Retina (tissue), 1 donor: ENCODE measurements around the gene TMEM200C.
A peak's percentile ranks its signal among the peaks of the same experiment; 100 is the strongest.

Experiments used
- DNase-seq: peaks from one replicate; pipeline ENCODE4 v3.0.0-alpha.2; 2016

Gene TMEM200C

DNA sequence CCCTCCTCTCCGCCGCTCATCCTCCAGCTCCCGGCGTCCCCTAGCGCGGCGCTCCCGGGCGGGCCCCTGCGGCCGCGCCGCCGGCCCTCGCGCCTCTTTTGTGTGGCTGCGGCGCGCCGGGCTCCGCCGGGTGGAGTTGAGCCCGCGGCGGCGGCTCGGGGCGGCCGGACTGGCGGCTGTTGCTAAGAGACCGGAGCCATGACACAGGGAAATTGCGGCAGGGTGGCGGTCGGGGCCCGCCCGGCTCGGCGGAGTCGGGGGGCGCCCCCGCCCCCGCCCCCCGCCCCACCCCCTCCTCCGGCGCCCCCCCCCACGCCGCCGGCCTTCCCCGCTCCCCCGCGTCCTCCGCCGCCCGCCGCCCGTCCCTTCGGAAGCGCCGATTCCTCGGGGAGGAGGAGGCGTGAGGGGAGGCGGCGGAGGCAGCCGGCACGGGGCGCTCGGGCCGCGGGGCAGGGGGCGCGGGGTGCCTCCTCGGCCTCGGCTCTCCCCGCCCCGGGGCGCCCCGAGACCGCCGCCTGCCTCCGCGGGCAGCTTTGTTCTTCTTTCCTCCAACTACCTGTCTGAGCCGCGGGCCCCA lies at the start of gene TMEM200C:
Gene TMEM200C, minus strand, starts transcription at position 224 of the 577 bp plus-strand sequence. CDS start 3,459 bp downstream, outside the sequence.
- DNase-seq: no peak

- no peak for DNase-seq
Observed at GRCh38 chr18:5944448-5944847, 49.1 kb upstream of the TMEM200C start.

- DNase-seq: no peak
Observed at GRCh38 chr18:5943514-5943913, 48.2 kb upstream of the TMEM200C start.

- DNase-seq: no peak
Observed at GRCh38 chr18:5942591-5942990, 47.3 kb upstream of the TMEM200C start.

DNA sequence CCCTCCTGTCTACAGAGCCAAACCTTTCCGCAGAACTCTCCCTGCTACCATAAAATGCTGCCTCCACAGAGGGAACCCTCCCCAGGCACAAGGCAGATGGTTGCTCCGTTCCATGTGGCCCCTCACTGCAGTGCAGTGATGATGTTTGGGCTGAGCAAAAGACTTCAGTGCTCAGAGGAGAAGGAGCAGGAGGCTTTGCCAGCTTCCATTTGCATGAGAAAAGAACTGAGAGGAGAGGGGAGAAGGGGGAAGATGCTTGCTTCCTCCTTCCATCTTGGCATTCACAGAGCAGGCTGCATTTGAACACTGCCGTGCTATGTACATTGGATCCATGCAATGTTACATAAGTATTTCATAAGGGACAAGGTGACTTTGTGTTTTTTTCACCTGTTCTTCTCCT lies 46.6 kb upstream of the TMEM200C start:
- DNase-seq: no peak

DNA sequence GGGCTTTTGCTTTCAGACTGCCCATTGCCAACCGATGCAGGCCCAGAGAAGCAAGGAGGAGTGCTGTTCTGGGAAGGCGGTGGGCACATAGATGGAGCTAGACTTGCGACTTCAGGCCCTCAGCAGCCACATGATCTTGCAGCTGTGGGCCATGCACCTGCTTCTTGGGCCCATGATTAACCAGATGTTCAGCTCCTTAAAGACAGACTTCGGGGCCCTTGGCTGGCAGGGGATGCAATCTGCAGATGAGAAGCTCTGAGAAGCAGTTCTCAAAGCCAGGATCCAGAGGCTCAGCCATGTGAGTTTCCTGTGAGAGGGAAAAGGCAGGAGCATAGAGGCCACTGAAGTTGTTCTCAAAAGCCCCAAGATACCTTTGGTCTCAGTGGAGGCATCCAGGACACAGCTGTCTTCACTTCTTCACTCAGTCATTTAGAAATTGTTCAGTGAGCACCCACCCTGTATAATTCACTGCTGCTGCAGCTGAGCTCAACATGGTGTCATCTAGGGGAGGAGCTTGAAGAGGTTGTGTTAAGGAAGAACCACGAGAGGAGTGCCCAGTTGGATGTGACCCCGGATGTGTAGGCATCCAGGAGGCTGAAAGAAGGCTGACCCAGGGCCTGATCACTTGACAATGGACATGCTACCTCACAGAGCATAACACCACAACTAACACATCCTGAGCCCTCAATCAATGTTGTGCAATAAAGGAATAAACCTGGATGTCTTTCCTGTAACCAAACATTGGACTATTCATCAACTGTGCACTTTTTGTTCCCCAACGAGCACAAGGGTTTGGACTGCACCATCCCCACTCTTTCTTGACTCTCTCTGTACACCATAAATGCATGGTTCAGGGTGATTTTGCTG lies 44.7 kb upstream of the TMEM200C start:
- DNase-seq: no peak

DNA sequence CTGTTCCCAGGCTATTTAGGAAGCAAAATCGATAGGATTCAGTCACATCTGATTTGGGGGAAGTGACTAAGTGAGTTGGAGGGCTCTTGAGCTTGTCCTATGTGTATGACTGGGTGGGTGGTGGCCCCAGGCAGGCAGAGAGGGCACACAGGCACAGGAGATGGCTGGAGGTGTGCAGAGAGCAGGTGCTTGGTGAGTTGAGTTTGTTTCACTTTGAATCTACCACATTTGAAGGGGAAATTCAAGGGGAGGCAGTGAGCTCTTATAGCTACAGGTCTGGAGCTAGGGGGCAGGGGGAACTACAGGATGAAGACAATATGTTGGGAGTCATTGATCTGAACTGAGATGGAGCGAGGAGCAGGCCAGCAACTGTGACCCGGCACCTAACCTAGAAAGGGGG lies 42.5 kb upstream of the TMEM200C start:
- no peak for DNase-seq

DNA sequence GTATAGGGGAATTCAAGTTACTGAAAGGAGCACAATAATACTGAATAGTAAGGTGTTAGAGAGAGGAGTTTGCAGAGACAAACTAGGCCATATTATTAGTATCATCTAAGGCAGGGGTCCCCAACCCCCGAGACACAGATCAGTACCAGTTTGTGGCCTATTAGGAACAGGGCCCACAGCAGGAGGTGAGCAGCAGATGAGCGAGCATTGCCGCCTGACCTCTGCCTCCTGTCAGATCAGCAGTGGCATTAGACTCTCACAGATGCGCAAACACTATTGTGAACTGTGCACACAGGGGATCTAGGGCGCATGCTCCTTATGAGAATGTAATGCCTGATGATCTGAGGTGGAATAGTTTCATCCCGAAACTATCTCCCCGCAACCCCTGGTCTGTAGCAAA lies 41.8 kb upstream of the TMEM200C start:
- DNase-seq: peak; percentile 57

DNA sequence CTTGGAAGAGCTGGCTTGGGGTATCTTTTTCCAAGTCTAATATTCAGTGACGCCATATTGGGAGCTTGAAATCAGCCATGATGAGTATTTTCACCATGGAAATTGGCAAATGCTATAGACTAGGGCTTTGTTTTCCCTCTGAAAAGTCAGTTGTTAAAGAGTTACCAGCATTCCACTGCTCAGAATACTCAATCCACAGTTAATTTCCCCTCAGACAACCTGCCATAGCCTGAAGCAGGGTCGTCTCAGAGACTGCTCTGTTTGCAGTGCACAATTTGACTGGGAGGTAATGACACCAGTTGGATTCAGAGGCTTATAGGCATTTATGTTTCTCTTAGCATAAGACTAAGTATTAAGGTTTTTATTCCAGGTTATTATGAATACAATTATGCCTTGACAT lies 35.5 kb upstream of the TMEM200C start:
- no peak for DNase-seq

DNA sequence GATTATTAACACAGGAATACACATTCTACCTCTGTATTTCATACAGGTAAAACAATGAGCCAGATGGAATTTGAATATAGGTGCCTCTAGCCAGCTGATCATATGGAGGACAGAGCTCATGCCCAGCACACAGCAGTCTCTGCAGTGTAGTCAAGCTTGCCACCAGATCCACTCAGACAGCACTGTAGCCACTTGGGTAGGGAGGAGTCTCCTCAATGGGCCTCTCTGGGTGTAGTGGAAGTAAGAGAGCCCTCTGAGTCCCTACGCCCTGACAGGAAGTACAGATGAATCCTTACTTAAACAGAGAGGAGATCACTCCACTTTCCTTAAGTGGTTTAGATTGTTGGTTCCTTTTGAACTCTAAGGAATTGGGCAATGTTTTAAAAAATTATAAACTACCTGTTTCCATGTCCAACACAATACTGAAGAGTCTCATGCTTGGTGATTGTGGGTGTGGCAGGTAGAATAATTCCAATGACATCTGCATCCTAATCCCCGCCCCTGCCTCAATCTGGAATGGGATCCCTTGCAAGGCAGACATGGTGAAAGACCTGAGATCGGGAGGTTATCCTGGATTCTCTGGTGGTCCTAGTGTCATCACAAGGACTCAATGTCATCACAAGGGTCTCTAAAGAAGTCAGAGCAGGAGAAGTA lies 23.0 kb upstream of the TMEM200C start:
- DNase-seq: no peak

DNA sequence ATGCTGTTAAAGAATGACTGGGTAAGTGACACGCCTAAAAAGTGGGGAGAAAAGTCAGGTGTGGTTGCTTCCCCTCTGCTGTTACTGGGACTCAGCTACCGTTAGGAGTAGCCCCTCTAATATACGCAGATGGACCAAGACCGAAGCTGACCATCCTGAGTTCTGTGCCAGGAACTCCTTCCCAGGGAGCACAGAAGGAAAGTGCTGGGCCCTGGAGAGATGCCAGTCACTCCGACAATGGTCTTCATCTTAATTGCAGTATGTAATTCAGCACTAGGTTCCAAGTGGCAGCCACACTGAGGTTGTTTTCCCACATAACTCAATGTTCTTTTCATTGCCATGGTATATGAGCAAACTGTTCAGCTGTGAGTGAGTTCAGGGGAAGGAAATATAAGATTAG lies 19.6 kb upstream of the TMEM200C start:
- no peak for DNase-seq

GRCh38 chr18:5914016-5914415 lies 18.7 kb upstream of the TMEM200C start:
- no peak for DNase-seq

DNA sequence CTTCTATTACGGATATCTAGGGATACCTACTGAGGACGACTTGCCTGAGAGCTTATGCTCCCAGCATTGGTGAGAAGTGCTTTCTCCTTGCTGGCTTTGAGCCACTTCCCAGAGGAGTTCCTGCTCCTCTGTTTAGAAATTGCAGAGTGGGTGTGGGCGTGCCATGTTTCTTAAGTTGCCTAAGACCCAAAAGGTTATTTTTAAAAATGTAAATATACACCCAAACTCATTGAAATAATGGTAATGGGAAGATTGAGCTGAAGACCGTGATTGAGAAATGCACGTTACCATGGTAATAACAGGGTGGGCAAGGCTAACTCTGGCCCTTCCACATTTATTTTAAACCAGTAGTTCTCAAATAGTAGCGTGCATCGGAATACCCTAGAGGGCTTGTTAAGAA lies 17.2 kb upstream of the TMEM200C start:
- DNase-seq: no peak

DNA sequence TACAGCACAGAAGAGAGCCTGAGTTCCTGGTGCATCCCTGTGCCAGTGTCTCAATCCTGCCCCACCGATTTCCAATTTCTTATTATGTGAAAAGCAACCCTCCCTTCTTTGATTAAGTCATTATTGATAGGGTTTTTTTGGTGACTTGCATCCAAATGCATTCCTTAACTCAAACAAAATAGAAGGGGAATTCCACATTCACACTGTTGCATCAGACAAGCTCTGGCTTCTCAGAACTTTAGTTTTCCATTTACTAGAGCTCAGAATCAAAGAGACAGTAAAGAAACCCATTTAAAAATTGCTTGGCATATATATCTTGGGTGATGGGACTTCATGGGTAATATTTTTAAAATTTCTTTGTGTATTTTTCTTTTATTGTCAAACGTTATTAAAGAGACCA lies 13.8 kb upstream of the TMEM200C start:
- no peak for DNase-seq

- no peak for DNase-seq
Observed at GRCh38 chr18:5903386-5903785, 8.1 kb upstream of the TMEM200C start.

- DNase-seq: no peak
Observed at GRCh38 chr18:5900262-5900661, 4.9 kb upstream of the TMEM200C start.

DNA sequence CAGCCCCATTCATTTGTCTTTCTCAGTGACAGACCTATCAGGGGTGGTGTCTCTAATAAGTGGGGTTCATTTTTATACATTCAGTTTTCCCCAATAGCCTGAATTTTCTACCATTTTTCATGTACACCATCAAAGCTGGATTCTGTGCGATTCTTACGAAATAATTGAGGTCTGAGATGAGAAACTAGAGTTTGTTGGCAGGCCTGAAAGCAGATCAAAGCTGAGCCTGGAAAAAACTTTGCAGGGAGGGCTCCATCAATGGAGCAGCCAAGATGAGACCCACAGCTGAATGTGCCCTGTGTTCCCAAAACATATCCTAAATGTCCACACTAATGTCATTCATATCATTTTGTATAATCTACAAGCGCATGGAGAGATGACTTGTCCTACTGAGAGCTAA lies 4.5 kb upstream of the TMEM200C start:
- no peak for DNase-seq

DNA sequence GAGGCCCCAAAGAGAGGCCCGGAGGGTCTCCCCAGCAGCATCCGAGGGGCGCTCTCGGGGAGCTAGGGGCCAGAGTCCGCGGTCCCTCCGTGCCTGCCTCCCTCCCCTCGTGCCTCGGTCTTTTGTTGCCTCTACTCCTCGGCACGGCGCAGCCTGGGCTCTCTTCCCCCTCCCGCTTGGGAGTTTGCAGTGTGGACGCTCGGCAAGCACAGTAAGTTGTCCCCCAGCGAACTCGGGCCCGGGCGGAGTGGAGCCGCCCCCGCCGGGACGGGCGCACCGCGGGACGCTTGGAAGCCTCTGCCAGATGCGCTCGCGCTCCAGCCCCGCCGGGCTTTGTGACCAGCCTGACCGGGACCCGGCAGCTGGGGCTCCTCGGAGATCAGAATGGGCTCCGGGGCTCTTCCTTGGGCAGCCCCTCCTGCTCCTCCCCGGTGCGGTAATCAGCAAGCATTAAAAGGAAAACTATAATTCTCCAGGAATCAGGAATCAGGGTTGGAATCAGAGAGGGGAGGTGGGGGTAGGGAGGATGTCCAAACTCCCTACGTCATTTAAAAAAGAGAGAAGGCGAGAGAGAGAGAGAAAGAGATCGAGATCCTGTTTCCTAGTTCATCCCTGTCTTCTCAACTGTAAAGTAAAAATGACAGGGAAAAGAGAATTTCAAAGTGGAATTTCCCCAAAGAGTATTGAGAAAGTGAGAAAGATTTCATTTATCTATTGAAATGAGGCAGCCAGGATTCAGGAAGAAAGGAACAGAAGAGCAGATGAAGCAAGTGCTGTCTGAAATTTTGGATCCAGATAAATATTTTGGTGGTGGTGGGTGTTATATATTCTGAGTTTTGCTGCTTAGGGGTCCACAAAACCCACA lies 786 bp upstream of the TMEM200C start:
- DNase-seq: peak; percentile 89

DNA sequence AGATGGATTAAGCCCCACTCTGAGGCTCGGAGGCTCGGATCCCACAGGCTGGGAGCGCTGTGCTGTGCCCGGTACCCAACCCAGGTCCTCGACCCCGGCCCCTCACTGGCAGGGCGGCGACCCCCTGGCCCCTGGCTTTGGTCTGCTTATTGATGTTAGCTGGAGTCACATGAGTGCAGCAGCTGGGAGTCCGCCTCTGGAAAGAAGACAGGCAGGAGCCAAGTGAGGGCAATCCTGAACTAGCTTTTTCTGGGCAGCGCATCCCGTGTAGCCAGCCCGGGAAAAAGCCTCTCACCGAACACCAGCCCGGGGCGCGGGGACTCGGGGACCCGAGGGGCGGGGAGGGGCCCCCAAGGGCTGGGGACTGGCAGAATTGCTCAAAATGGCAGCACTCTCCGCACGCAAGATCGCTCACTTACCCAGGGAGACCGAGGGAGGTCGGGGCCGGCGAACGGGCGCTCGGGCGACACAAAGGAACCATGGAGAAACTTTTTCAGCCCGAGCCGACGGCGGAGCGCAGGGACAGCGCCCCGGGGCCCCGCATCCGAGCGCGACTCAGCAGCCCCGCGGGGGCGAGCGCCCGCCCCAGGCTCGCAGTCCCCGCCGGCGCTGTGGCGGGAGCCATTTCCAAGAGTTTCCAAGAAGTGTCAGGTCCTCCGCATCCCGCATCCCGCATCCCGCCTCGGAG lies 567 bp downstream of the TMEM200C start:
- peak; percentile 78 for DNase-seq

GRCh38 chr18:5893956-5894610 lies 1.2 kb downstream of the TMEM200C start:
- DNase-seq: peak; percentile 45

DNA sequence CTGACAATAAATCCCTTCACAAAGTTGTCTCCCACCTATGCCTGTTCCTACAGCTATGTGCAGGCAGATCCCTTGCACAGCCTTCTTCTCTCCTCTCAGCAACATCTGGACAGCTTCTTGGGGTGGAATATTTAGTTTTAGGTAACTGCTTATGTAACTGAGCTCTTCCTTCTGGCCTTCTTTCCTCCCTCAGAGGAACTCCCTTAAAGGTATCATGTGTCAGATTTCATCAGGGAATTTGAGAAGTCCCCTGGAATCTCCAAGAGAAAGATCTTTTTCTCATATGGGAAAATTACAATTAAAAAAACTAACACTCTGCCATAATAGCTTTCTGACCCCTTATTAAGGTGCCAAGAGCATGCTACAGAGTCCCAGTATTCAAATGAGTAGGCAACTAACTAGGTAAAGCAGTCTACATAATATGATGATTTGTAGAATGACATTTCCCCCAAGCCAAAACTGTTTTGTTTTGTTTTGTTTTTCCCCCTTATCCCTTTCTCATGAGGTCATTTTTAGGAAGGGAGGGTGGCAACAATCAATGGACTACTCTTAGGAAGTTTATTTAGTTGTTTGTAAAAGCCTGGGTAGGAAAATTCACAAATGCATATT lies 2.4 kb downstream of the TMEM200C start:
- DNase-seq: no peak

GRCh38 chr18:5891854-5892215 lies 3.5 kb downstream of the TMEM200C start:
- no peak for DNase-seq
